ENCODE measurements around the gene TEX101. TPM values are rescaled to one million over a fixed set of nuclear protein-coding genes. Genes with fewer than 3 reads are reported as not detected.
"Not testable (repeated sequence)": the region's sequence is repeated elsewhere in the genome, so short reads cannot be mapped to it uniquely, and the experiment has no call there.

TEX101 gene
- total RNA-seq, 4 donors from 2014 or later, result not detected

GRCh38 chr19:43433689-43434088 lies 19.0 kb downstream of the TEX101 start:
- 78% methylated on average over 6 of the region's 6 CpGs for WGBS
- H3K27me3 ChIP-seq, result no peaks in the 10 kb centered on the region
- no peak for DNase-seq (ENCODE audit: low spot score in 2 of 2)
- no peaks in the 10 kb centered on the region for H3K9me3 ChIP-seq
- no peak overlapping the region for H3K27ac ChIP-seq
- H3K4me3 ChIP-seq, result no peak overlapping the region
- TF ChIP-seq POLR2A (IDR thresholded peaks at IDR 0.05) (no peak), CTCF (IDR thresholded peaks at IDR 0.05) (no peak), POLR2AphosphoS5 (IDR thresholded peaks at IDR 0.05) (no peak), EP300 (IDR thresholded peaks at IDR 0.05) (no peak)
- peaks cover 18% of the 10 kb centered on the region for H3K4me1 ChIP-seq
- H3K36me3 ChIP-seq, result no peaks in the 10 kb centered on the region

GRCh38 chr19:43435775-43436174 lies 21.1 kb downstream of the TEX101 start:
- Histone ChIP-seq H3K27me3 (no peaks in the 10 kb centered on the region), H3K27ac (no peak overlapping the region), H3K4me1 (peaks cover 26% of the 10 kb centered on the region), H3K4me3 (no peak overlapping the region), H3K36me3 (no peaks in the 10 kb centered on the region), H3K9me3 (no peaks in the 10 kb centered on the region)
- 84% methylated on average over 3 of the region's 3 CpGs for WGBS
- no peak for DNase-seq (ENCODE audit: low spot score in 2 of 2)
- TF ChIP-seq CTCF (IDR thresholded peaks at IDR 0.05), result no peak
- TF ChIP-seq POLR2A (IDR thresholded peaks at IDR 0.05), result no peak
- no peak for TF ChIP-seq EP300 (IDR thresholded peaks at IDR 0.05)
- TF ChIP-seq POLR2AphosphoS5 (IDR thresholded peaks at IDR 0.05), result no peak

GRCh38 chr19:43437284-43437683 lies 22.6 kb downstream of the TEX101 start:
- H3K27ac ChIP-seq; H3K4me3 ChIP-seq; H3K36me3 ChIP-seq; H3K9me3 ChIP-seq; DNase-seq (ENCODE audit: low spot score in 2 of 2); H3K27me3 ChIP-seq: not testable (repeated sequence)
- peaks cover 26% of the 10 kb centered on the region for H3K4me1 ChIP-seq
- WGBS, result 89% methylated on average over 11 of the region's 11 CpGs

- Histone ChIP-seq H3K4me1 (peaks cover 26% of the 10 kb centered on the region), H3K36me3 (no peaks in the 10 kb centered on the region), H3K4me3 (no peak overlapping the region), H3K27me3 (no peaks in the 10 kb centered on the region), H3K27ac (no peak overlapping the region), H3K9me3 (no peaks in the 10 kb centered on the region)
- no peak for TF ChIP-seq POLR2AphosphoS5 (IDR thresholded peaks at IDR 0.05)
- no peak for TF ChIP-seq EP300 (IDR thresholded peaks at IDR 0.05)
- TF ChIP-seq CTCF (IDR thresholded peaks at IDR 0.05), result no peak
- TF ChIP-seq POLR2A (IDR thresholded peaks at IDR 0.05), result no peak
- DNase-seq (ENCODE audit: low spot score in 2 of 2), result no peak
- 94% methylated on average over 6 of the region's 6 CpGs for WGBS
Observed at GRCh38 chr19:43437712-43438111, 23.0 kb downstream of the TEX101 start.

GRCh38 chr19:43438291-43439031 lies 23.8 kb downstream of the TEX101 start:
- DNase-seq (ENCODE audit: low spot score in 2 of 2), result peak in 1 of 2 donors; percentile 84
- H3K27me3 ChIP-seq, result no peaks in the 10 kb centered on the region
- no peak overlapping the region for H3K4me3 ChIP-seq
- TF ChIP-seq POLR2AphosphoS5 (IDR thresholded peaks at IDR 0.05), result peak in 1 of 3 donors; percentile 2
- no peak for TF ChIP-seq CTCF (IDR thresholded peaks at IDR 0.05)
- TF ChIP-seq POLR2A (IDR thresholded peaks at IDR 0.05), result no peak
- H3K9me3 ChIP-seq, result no peaks in the 10 kb centered on the region
- peak overlapping the region; percentile 68 for H3K27ac ChIP-seq
- no peaks in the 10 kb centered on the region for H3K36me3 ChIP-seq
- peaks cover 20% of the 10 kb centered on the region for H3K4me1 ChIP-seq
- whole genome bisulfite sequencing, result 19% methylated on average over 9 of the region's 9 CpGs
